CD14-positive monocyte (primary cell): ENCODE data around the gene RTN4RL1. TPM values are rescaled to one million over a fixed set of nuclear protein-coding genes. Genes with fewer than 3 reads are reported as not detected.

Experiments used
- DNase-seq, 3 donors: peaks; one replicate each; pipeline ENCODE4 v3.0.0-alpha.2; 2011 to 2022
- H2AFZ ChIP-seq: 2 replicates; pipeline ENCODE4 v1.6.0; 2012; ENCODE audit warnings: mild to moderate bottlenecking, low read depth, low read length, inconsistent platforms; ENCODE audit not compliant: insufficient read depth, poor library complexity, severe bottlenecking
- H3K27ac ChIP-seq, 2 donors: 1 replicate in 1 of 2; 2 replicates in 1 of 2; pipeline ENCODE4 v1.5.1; 2012 to 2013; ENCODE audit warnings: low read length in 2 of 2, control low read depth in 1 of 2, inconsistent platforms in 1 of 2, low read depth in 1 of 2, mild to moderate bottlenecking in 1 of 2
- H3K27me3 ChIP-seq, 2 donors: one replicate each; pipeline versions ENCODE4 v1.6.0 to v1.6.1; 2011 to 2013; ENCODE audit warnings: low read length in 2 of 2; ENCODE audit not compliant: control insufficient read depth in 2 of 2, insufficient read depth in 2 of 2
- H3K36me3 ChIP-seq, 2 donors: replicated peaks in 1 of 2; 1 replicate in 1 of 2; 2 replicates in 1 of 2; pipeline versions ENCODE4 v1.5.1 to v1.6.1; 2012 to 2013; ENCODE audit warnings: low read length in 2 of 2, control low read depth in 1 of 2, inconsistent platforms in 1 of 2, mild to moderate bottlenecking in 1 of 2; ENCODE audit not compliant: insufficient read depth in 2 of 2, control insufficient read depth in 1 of 2
- H3K4me1 ChIP-seq, 2 donors: 1 replicate in 1 of 2; 2 replicates in 1 of 2; pipeline versions ENCODE4 v1.5.1 to v1.6.1; 2012 to 2013; ENCODE audit warnings: low read length in 2 of 2, control low read depth in 1 of 2, inconsistent platforms in 1 of 2, mild to moderate bottlenecking in 1 of 2, moderate library complexity in 1 of 2; ENCODE audit not compliant: insufficient read depth in 2 of 2, control insufficient read depth in 1 of 2
- H3K4me2 ChIP-seq: replicated peaks from 2 replicates; pipeline ENCODE3; 2012; ENCODE audit warnings: low read length, moderate library complexity, mild to moderate bottlenecking; ENCODE audit not compliant: poor library complexity, severe bottlenecking; ENCODE audit errors: extremely low read depth
- H3K4me3 ChIP-seq, 3 experiments: fragments of 200-600 bp in 1 of 3; sonication (generic) in 1 of 3; replicated peaks in 1 of 3; 1 replicate in 2 of 3; 2 replicates in 1 of 3; pipeline ENCODE4 v1.5.1; 2011 to 2013; ENCODE audit warnings: low read length in 3 of 3, mild to moderate bottlenecking in 3 of 3, control low read depth in 2 of 3, low read depth in 2 of 3, inconsistent platforms in 1 of 3, moderate library complexity in 1 of 3
- H3K79me2 ChIP-seq: 2 replicates; pipeline ENCODE4 v1.6.0; 2012; ENCODE audit warnings: mild to moderate bottlenecking, control low read depth, inconsistent platforms, low read length, moderate library complexity; ENCODE audit not compliant: insufficient read depth
- H3K9ac ChIP-seq: 2 replicates; pipeline ENCODE4 v1.6.0; 2017; ENCODE audit warnings: low read length, mild to moderate bottlenecking; ENCODE audit not compliant: insufficient read depth, poor library complexity, severe bottlenecking
- H3K9me3 ChIP-seq, 2 donors: replicated peaks in 1 of 2; 1 replicate in 1 of 2; 2 replicates in 1 of 2; pipeline versions ENCODE4 v1.5.1 to v1.6.1; 2012 to 2013; ENCODE audit warnings: low read length in 2 of 2, control low read depth in 1 of 2; ENCODE audit not compliant: control insufficient read depth in 1 of 2, insufficient read depth in 1 of 2
- H4K20me1 ChIP-seq: 2 replicates; pipeline ENCODE4 v1.6.0; 2012; ENCODE audit warnings: mild to moderate bottlenecking, low read length, control low read depth, moderate library complexity; ENCODE audit not compliant: insufficient read depth
- H3K27ac Mint-ChIP-seq, 7 donors: one replicate each; pipeline ENCODE4 v1.8.0; 2020; ENCODE audit warnings: mild to moderate bottlenecking in 7 of 7, mixed read lengths in 7 of 7, moderate library complexity in 6 of 7, inconsistent platforms in 2 of 7
- H3K27me3 Mint-ChIP-seq, 3 donors: one replicate each; pipeline ENCODE4 v1.8.0; 2021 to 2022; ENCODE audit warnings: low read depth in 3 of 3, mild to moderate bottlenecking in 3 of 3, mixed read lengths in 3 of 3, moderate library complexity in 3 of 3, inconsistent platforms in 1 of 3
- H3K36me3 Mint-ChIP-seq, 2 donors: one replicate each; pipeline ENCODE4 v1.8.0; 2020; ENCODE audit warnings: mixed read lengths in 2 of 2, inconsistent platforms in 1 of 2, mild to moderate bottlenecking in 1 of 2
- H3K4me1 Mint-ChIP-seq: one replicate; pipeline ENCODE4 v1.8.0; 2020; ENCODE audit warnings: mild to moderate bottlenecking, mixed read lengths
- H3K4me3 Mint-ChIP-seq, 2 donors: one replicate each; pipeline ENCODE4 v1.8.0; 2020; ENCODE audit warnings: mild to moderate bottlenecking in 2 of 2, mixed read lengths in 2 of 2, moderate library complexity in 1 of 2
- H3K9me3 Mint-ChIP-seq, 7 donors: one replicate each; pipeline ENCODE4 v1.8.0; 2020 to 2022; ENCODE audit warnings: mixed read lengths in 7 of 7, mild to moderate bottlenecking in 6 of 7, moderate library complexity in 6 of 7, inconsistent platforms in 2 of 7
- CTCF ChIP-seq: fragments of 200-600 bp; IDR thresholded peaks from one replicate; pipeline ENCODE4 v1.8.0; 2022; ENCODE audit warnings: antibody characterized with exemption, mild to moderate bottlenecking
- WGBS: methylation state at CpG from one replicate; pipeline ENCODE4 v1.1.5; 2013; ENCODE audit warnings: missing lambda C conversion rate; ENCODE audit not compliant: insufficient coverage; 5-methylcytosine and 5-hydroxymethylcytosine counted together
- intact Hi-C, 2 donors: fragments of 100-400 bp; cut with micrococcal nuclease; formaldehyde crosslinking; loops; one replicate each; pipeline versions ENCODE4 v1.15.0 to v1.15.1; 2023
- polyA plus RNA-seq, 3 donors: library from polyadenylated mRNA; depleted of rRNA in 1 of 3; unstranded in 2 of 3; stranded (reverse) in 1 of 3; fragments of 300-500 nt in 2 of 3; fragments of >200 nt in 1 of 3; fragmentation: Illumina TruSeq in 2 of 3; gene quantifications; 1 replicate in 2 of 3; 2 replicates in 1 of 3; pipeline ENCODE4 v1.2.3, GENCODE V29; 2012 to 2021

Gene RTN4RL1
- polyA plus RNA-seq, 3 donors, result 0.07 to 0.29 (median 0.11) TPM

GRCh38 chr17:1919201-1919600, 105.9 kb downstream of the RTN4RL1 start:
- Histone ChIP-seq H3K27me3 (peaks cover 0 to 4% of the 10 kb centered on the region in 2 donors), H3K79me2 (no peaks in the 10 kb centered on the region), H3K27ac (no peak overlapping the region), H3K4me1 (no peaks in the 10 kb centered on the region), H3K4me2 (no peak overlapping the region), H3K9ac (no peak overlapping the region), H4K20me1 (no peaks in the 10 kb centered on the region), H3K4me3 (no peak overlapping the region), H3K9me3 (no peaks in the 10 kb centered on the region), H3K36me3 (no peaks in the 10 kb centered on the region), H2AFZ (no peak overlapping the region)
- no peak for TF ChIP-seq CTCF
- no peaks in the 10 kb centered on the region for H3K36me3 Mint-ChIP-seq
- peaks cover 8 to 16% (median 9%) of the 10 kb centered on the region in 3 donors for H3K27me3 Mint-ChIP-seq
- WGBS, result 98% methylated on average over 8 of the region's 13 CpGs
- H3K27ac Mint-ChIP-seq, result no peak overlapping the region
- H3K9me3 Mint-ChIP-seq, result no peaks in the 10 kb centered on the region
- H3K4me3 Mint-ChIP-seq, result no peak overlapping the region
- peaks cover 4% of the 10 kb centered on the region for H3K4me1 Mint-ChIP-seq
- DNase-seq, result no peak
- intact Hi-C loops, result loop anchor here in 1 of 2 donors (10.0 kb wide), 1 partner anchor 826 kb away; the partner anchor contains the start of gene CCDC92B

- no peaks in the 10 kb centered on the region for H3K79me2 ChIP-seq
- no peak for TF ChIP-seq CTCF
- H3K9me3 Mint-ChIP-seq, result peaks cover 0 to 1% (median 0%) of the 10 kb centered on the region in 7 donors
- intact Hi-C loops, result loop anchor here in 1 of 2 donors (10.0 kb wide), 1 partner anchor 826 kb away; the partner anchor contains the start of gene CCDC92B
- H3K27ac ChIP-seq, result no peak overlapping the region
- no peaks in the 10 kb centered on the region for H3K36me3 Mint-ChIP-seq
- H3K4me1 Mint-ChIP-seq, result peaks cover 4% of the 10 kb centered on the region
- H3K4me2 ChIP-seq, result no peak overlapping the region
- peaks cover 0 to 4% of the 10 kb centered on the region in 2 donors for H3K27me3 ChIP-seq
- H3K4me3 Mint-ChIP-seq, result no peak overlapping the region
- no peak overlapping the region for H2AFZ ChIP-seq
- no peaks in the 10 kb centered on the region for H3K36me3 ChIP-seq
- no peaks in the 10 kb centered on the region for H4K20me1 ChIP-seq
- peaks cover 14 to 18% (median 15%) of the 10 kb centered on the region in 3 donors for H3K27me3 Mint-ChIP-seq
- no peak for DNase-seq
- no peak overlapping the region for H3K27ac Mint-ChIP-seq
- 98% methylated on average over 26 of the region's 29 CpGs for WGBS
- H3K9ac ChIP-seq, result no peak overlapping the region
- no peaks in the 10 kb centered on the region for H3K9me3 ChIP-seq
- H3K4me3 ChIP-seq, result no peak overlapping the region
- H3K4me1 ChIP-seq, result no peaks in the 10 kb centered on the region
These were observed 106.6 kb downstream of the RTN4RL1 start for GRCh38 chr17:1918346-1919162.
